Rectal smooth muscle tissue (tissue), 1 donor: Measurements from ENCODE around the gene PIP4P1.
A peak's percentile ranks its signal among the peaks of the same experiment; 100 is the strongest.
"Not testable (repeated sequence)": the region's sequence is repeated elsewhere in the genome, so short reads cannot be mapped to it uniquely, and the experiment has no call there.

Source experiments
- H3K27ac ChIP-seq: one replicate; pipeline ENCODE4 v1.7.0; 2013; ENCODE audit warnings: low read depth, low read length, inconsistent platforms
- H3K27me3 ChIP-seq: one replicate; pipeline ENCODE4 v1.7.0; 2013; ENCODE audit warnings: low read length; ENCODE audit not compliant: control insufficient read depth, insufficient read depth
- H3K36me3 ChIP-seq: one replicate; pipeline ENCODE4 v1.7.0; 2013; ENCODE audit warnings: low read length; ENCODE audit not compliant: control insufficient read depth, insufficient read depth
- H3K4me1 ChIP-seq: one replicate; pipeline ENCODE4 v1.7.0; 2013; ENCODE audit warnings: low read length; ENCODE audit not compliant: control insufficient read depth, insufficient read depth
- H3K4me3 ChIP-seq: one replicate; pipeline ENCODE4 v1.7.0; 2013; ENCODE audit warnings: low read length
- H3K9ac ChIP-seq: one replicate; pipeline ENCODE4 v1.7.0; 2013; ENCODE audit warnings: low read length

Gene PIP4P1

GRCh38 chr14:20461225-20462141, at the start of gene PIP4P1:
Gene PIP4P1 (minus strand): TSS chr14:20461434. CDS start chr14:20461325, 109 bp downstream.
- peak within 1 kb of the TSS; percentile 76 for H3K9ac ChIP-seq
- H3K36me3 ChIP-seq, result peaks cover 22% of the 10 kb centered on the region
- H3K27ac ChIP-seq, result peak within 1 kb of the TSS; percentile 89
- peak within 1 kb of the TSS; percentile 93 for H3K4me3 ChIP-seq
- H3K27me3 ChIP-seq, result no peaks in the 10 kb centered on the region
- H3K4me1 ChIP-seq, result peaks cover 10% of the 10 kb centered on the region

GRCh38 chr14:20508367-20508766, 47.1 kb upstream of the PIP4P1 start:
- H3K9ac ChIP-seq, result no peak overlapping the region
- H3K4me1 ChIP-seq, result no peaks in the 10 kb centered on the region
- no peak overlapping the region for H3K27ac ChIP-seq
- no peak overlapping the region for H3K4me3 ChIP-seq
- H3K27me3 ChIP-seq, result no peaks in the 10 kb centered on the region
- no peaks in the 10 kb centered on the region for H3K36me3 ChIP-seq

- H3K27ac ChIP-seq, H3K27me3 ChIP-seq, H3K4me3 ChIP-seq, H3K4me1 ChIP-seq, H3K36me3 ChIP-seq, H3K9ac ChIP-seq: not testable (repeated sequence)
Measured at GRCh38 chr14:20507537-20507936, 46.3 kb upstream of the PIP4P1 start.

GRCh38 chr14:20506752-20507151, 45.5 kb upstream of the PIP4P1 start:
- H3K9ac ChIP-seq, H3K36me3 ChIP-seq, H3K4me1 ChIP-seq, H3K27me3 ChIP-seq, H3K4me3 ChIP-seq, H3K27ac ChIP-seq: not testable (repeated sequence)

GRCh38 chr14:20506276-20506675, 45.0 kb upstream of the PIP4P1 start:
- not testable (repeated sequence) for H3K36me3 ChIP-seq, H3K27me3 ChIP-seq, H3K4me3 ChIP-seq, H3K27ac ChIP-seq, H3K9ac ChIP-seq, H3K4me1 ChIP-seq

- H3K4me3 ChIP-seq, result no peak overlapping the region
- no peak overlapping the region for H3K27ac ChIP-seq
- H3K36me3 ChIP-seq, result no peaks in the 10 kb centered on the region
- no peak overlapping the region for H3K9ac ChIP-seq
- no peaks in the 10 kb centered on the region for H3K27me3 ChIP-seq
- H3K4me1 ChIP-seq, result no peaks in the 10 kb centered on the region
Measured at GRCh38 chr14:20503898-20504297, 42.7 kb upstream of the PIP4P1 start.

GRCh38 chr14:20501346-20501745, 40.1 kb upstream of the PIP4P1 start:
- Histone ChIP-seq H3K36me3 (no peaks in the 10 kb centered on the region), H3K27me3 (no peaks in the 10 kb centered on the region), H3K27ac (no peak overlapping the region), H3K4me1 (no peaks in the 10 kb centered on the region), H3K9ac (no peak overlapping the region), H3K4me3 (no peak overlapping the region)

GRCh38 chr14:20499881-20500280, 38.6 kb upstream of the PIP4P1 start:
- Histone ChIP-seq H3K9ac (no peak overlapping the region), H3K27ac (no peak overlapping the region), H3K36me3 (no peaks in the 10 kb centered on the region), H3K4me3 (no peak overlapping the region), H3K4me1 (no peaks in the 10 kb centered on the region), H3K27me3 (no peaks in the 10 kb centered on the region)

GRCh38 chr14:20499108-20499507, 37.9 kb upstream of the PIP4P1 start:
- Histone ChIP-seq H3K27me3 (no peaks in the 10 kb centered on the region), H3K9ac (no peak overlapping the region), H3K4me3 (no peak overlapping the region), H3K4me1 (no peaks in the 10 kb centered on the region), H3K36me3 (no peaks in the 10 kb centered on the region), H3K27ac (no peak overlapping the region)

GRCh38 chr14:20498622-20499021, 37.4 kb upstream of the PIP4P1 start:
- H3K4me1 ChIP-seq, result no peaks in the 10 kb centered on the region
- H3K36me3 ChIP-seq, result no peaks in the 10 kb centered on the region
- H3K9ac ChIP-seq, result no peak overlapping the region
- no peak overlapping the region for H3K27ac ChIP-seq
- H3K4me3 ChIP-seq, result no peak overlapping the region
- no peaks in the 10 kb centered on the region for H3K27me3 ChIP-seq

GRCh38 chr14:20494935-20495766, 33.9 kb upstream of the PIP4P1 start:
- no peaks in the 10 kb centered on the region for H3K36me3 ChIP-seq
- H3K27ac ChIP-seq, result no peak overlapping the region
- H3K9ac ChIP-seq, result no peak overlapping the region
- H3K4me1 ChIP-seq, result no peaks in the 10 kb centered on the region
- no peak overlapping the region for H3K4me3 ChIP-seq
- no peaks in the 10 kb centered on the region for H3K27me3 ChIP-seq

- H3K4me1 ChIP-seq, result no peaks in the 10 kb centered on the region
- no peak overlapping the region for H3K4me3 ChIP-seq
- no peaks in the 10 kb centered on the region for H3K27me3 ChIP-seq
- H3K27ac ChIP-seq, result no peak overlapping the region
- H3K36me3 ChIP-seq, result no peaks in the 10 kb centered on the region
- no peak overlapping the region for H3K9ac ChIP-seq
Measured at GRCh38 chr14:20493634-20494033, 32.4 kb upstream of the PIP4P1 start.
